GM19239 (cell line): ENCODE data around the gene PRRT2.
"Not testable (repeated sequence)": the region's sequence is repeated elsewhere in the genome, so short reads cannot be mapped to it uniquely, and the experiment has no call there.

Source experiments
- DNase-seq: peaks from one replicate; pipeline ENCODE4 v3.0.0; 2011; ENCODE audit warnings: low spot score; ENCODE audit not compliant: insufficient read length
- FAIRE-seq: peaks from 2 replicates; lab custom pipeline; 2011; peaks lifted over from hg19 to GRCh38; lab: Jason Lieb, UNC

Gene PRRT2

DNA sequence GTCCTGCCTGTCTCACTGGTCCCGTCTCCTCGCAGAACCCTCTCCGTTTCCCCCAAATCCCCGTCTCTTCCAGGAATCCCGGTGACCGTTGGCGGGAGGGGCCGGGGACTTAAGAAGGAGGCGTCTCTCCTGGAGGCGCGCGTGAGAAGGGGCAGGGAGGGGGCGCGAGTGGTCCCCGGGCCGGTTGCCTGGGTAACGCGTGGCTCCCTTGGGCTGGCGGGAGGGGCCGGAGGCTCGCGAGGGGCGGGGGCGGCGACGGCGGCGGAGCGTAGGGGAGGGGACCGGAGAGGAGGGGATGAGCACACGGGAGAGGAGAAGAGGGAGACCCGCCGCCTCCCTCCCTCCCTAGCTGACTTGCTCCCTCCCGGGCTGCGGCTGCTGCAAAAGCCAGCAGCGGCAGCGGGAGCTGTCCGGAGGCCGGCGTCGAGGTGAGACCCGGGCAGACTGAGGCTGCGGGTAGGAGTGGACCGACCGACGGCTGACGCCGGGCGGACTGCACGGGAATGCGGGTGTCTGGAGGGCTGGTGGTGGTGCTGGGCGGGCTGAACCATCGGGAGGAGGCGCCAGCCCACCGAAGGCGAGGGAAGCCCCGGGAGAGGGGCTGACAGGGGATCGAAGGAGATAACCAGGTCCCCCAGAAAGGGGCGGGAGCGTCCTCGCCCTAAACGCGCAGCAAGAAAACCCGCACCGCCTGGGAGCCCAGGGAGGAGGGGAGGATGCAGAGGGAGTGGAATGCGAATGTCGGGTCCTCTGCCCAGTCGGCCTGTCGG lies at the start of gene PRRT2:
PRRT2 (plus strand) TSS at position 298 of the 770 bp plus-strand sequence. CDS start 862 bp downstream, outside the sequence.
- FAIRE-seq (peak; percentile 26), DNase-seq (no peak)

DNA sequence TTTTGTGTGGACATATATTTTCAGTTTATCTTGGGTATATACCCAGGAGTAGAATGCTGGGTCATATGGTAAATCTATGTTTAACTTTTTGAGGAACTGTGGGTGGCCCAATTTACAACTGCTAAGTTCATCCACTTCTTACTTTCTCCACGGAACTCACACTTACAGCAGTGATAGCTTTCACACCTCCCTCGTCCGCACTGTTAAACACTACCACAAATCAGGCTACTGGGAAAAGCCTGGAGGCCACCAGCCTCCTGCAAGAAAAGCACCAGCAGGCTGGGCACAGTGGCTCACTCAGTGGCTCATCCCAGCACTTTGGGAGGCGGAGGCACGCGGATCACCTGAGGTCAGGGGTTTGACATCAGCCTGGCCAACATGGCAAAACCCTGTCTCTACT lies 48.7 kb upstream of the PRRT2 start:
- FAIRE-seq (no peak), DNase-seq (no peak)

DNA sequence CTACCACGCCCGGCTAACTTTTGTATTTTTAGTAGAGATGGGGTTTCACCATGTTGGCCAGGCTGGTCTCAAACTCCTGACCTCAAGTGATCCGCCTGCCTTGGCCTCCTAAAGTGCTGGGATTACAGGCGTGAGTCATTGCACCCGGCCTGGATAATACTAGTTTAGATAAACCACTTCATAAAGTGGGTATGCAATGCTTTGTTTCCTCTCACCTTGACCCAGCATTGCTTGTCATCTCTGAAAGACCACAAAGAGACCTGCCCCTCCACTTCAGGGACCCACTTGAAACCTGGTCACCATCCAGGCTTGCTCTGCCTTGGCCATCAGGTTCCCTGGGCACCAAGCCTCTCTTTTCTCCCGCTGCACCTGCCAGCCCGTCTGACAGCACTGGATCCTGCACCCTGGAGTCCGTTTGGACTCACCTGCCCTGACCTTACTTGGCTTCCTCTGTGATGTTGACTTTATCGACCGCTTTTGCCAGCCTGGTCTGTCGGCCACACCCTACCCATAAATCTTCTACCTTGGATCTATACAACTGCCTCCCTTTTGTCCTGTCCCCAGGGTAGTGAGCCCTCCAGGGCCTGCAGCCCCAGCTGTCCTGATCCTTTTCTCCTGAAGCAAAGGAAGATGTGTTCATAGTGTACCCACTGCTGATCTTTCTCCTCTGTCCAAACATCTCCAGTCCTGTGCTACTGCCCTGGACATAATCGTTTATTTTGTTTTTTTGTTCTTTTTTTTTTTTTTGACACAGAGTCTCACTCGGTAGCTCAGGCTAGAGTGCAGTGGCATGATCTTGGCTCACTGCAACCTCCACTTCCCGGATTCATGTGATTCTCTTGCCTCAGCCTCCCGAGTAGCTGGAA lies 46.6 kb upstream of the PRRT2 start:
- FAIRE-seq = no peak
- no peak for DNase-seq

DNA sequence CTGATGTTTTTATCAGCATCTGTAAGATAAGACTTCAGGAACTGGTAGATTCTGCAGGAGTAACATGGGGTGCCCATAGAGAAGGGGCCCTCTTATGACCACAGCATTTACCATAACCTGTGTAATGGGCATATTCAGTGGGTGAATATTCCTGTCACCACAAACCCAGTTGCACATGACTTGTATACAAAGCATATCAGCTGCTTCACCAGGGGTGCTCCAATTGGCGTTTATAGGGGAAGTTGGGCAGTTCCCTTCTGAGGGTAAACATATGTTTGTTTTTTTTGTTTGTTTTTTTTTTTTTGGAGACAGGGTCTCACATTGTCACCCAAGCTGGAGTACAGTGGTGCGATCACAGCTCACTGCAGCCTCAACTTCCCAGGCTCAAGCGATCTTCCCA lies 45.4 kb upstream of the PRRT2 start:
- no peak for FAIRE-seq
- no peak for DNase-seq

DNA sequence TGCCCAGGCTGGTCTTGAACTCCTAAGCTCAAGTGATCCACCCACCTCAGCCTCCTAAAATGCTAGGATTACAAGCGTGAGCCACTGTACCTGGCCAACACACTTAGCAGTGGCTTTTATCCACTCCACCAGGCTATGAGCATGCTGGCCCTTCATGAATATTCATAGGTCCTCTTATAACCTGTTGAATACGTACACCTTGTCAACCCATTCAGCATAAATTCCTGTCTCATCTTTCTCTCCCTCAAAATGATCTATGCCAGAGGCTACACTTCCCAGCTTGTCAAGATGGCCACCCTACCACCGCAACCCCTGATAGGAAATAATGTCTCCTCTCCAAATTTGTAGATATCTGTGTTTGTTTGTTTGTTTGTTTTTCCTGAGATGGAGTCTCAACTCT lies 44.9 kb upstream of the PRRT2 start:
- no peak for FAIRE-seq

DNA sequence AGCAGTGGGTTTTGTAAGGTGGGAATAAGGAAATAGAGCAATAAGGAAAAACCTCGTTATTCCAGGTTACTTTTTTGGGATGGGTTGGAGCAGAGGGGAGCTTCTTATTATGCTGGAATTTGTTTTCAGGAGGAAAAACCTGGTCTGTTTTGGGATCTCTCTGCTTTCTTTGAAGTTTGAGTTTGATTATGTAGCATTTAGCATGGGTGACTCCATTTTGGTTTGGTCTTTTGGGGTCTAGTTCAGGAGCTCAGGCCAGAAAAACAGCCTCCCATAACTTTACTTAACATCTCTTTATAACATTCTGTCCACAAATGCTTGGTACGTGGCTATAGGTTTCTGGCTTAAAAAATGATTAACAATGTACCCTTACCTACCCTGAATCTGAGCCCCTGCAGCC lies 42.5 kb upstream of the PRRT2 start:
- no peak for DNase-seq
- no peak for FAIRE-seq

More for the DNA sequence above, 44.9 kb upstream of the PRRT2 start:
- no peak for DNase-seq

DNA sequence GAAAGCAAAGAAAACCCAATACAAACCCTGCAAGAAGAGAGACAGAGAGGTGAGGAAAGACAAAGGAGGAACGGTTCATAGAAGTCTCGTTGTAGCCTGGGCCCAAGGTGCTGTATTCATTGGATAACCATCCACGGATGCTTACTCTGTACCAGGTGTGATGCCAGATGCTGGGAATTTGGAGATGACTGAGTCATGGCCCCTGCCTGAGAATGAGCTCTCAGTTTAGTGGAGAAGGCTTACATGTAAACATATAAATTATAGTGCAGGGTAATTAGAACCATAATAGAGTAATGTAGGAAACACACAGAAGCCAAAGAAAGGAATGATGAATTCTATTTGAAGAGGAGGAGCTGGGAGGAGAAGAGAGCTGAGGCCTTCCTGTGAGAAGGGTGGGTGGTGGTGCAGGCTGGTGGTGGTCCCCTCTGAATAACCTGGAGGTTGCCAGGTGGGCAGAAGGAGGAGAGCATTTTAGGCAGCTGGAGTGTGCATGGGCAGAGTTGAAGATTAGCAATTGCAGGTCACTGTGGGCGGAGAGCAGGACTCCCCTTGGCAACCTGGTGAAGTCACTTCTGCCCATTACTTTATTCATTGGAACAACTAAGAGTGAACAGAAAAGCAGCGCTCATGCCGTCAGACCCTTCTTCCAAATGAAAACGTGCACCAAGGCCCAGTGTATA lies 41.6 kb upstream of the PRRT2 start:
- no peak for FAIRE-seq
- no peak for DNase-seq

DNA sequence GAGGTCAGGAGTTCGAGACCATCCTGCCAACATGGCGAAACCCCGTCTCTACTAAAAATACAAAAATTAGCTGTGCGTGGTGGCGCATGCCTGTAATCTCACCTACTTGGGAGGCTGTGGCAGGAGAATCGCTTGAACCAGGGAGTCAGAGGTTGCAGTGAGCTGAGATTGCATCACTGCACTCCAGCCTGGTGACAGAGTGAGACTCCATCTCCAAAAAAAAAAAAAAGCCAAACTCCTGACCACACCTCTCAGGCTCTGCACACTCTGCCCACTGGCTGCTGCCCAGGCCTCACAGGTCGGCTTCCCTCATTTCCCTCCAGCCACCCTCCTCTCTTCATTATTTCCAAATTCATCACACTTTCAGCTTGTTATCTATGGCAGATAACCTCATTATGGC lies 39.7 kb upstream of the PRRT2 start:
- not testable (repeated sequence) for DNase-seq, FAIRE-seq

DNA sequence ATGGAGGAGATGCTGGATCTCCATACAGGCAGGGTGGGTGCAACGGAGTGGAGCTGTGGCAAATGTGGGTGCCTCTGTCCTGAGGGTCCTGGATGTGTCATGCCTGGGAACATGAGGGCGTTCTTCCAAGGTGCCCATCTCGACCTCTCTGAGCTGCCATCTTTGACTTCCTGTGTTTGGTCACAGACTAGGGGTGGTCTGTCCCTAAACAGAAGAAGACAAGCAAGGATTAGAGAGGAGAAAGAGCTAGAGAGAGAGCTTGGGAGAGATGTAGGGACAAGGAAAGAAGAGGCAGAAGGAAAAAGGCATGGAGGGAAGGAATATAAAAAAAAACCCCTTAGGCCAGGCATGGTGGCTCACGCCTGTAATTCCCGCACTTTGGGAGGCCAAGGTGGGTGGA lies 37.3 kb upstream of the PRRT2 start:
- DNase-seq (no peak), FAIRE-seq (no peak)

DNA sequence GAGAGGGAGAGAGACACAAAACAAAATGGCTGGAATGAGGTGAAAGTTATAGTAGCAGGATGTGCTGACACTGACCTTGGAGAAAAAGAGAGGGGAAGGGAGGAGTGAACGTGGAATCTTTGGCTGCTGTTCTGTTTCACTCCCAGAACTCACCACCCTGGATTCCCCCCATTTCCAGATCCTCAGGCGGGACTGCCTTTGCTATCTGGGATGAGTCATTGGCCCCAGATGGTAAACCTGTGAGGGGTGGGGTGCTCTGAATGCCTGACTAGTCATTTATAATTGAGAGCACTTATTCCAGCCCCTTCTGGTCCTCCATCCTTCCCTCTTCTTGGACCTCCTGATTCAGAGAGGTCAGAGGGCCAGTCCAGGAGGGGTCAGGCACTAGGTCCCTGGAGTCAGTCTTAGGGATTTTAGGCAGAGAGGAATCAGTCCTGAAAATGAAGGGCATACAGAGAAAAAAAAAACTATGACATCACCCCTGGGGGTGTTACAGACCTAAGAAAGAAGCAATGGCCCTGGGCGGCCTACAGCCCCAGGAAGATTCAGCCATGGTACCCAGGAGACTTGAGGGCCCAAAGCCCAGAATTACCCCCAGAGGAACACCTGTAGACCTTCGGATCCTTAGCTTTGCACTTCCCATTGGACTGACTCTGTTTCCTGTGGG lies 36.1 kb upstream of the PRRT2 start:
- DNase-seq = no peak
- FAIRE-seq = no peak

DNA sequence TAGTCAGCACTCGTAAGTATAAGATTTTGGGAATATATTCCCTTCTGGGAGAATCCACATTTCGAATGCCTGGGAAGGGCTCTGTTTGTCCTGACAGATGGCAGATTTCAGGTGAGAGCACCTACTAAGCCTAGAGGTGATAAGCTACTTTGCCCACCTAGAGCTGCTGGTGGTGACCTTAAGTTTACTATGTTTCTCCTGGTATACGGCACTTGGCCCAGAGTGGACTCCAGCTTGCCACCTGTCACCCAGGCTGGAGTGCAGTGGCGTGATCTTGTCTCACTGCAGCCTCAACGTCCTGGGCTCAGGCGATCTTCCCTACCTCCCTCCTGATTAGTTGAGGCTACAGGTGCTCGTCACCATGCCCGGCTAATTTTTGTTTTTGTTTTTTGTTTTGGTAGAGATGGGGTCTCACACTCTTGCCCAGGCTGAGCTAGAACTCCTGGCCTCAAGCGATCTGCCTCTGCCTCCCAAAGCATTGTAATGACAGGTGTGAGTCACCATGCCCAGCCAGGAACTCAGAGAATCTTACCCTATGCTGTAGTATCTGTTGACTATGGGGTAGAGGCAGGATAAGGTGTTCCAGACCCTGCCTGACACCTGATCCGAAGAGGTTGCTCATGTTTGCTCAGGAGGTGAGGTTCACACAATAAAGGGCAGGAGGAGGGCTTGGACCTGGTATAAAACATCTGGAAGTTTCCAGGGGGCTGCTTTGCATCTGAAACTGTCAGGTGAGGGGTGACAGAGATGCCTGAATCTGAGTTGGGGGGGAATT lies 34.2 kb upstream of the PRRT2 start, which contains the start of gene ZG16:
ZG16 (plus strand) TSS at position 681 of the 775 bp plus-strand sequence. CDS start 1,011 bp downstream, outside the sequence.
- no peak for DNase-seq
- no peak for FAIRE-seq

DNA sequence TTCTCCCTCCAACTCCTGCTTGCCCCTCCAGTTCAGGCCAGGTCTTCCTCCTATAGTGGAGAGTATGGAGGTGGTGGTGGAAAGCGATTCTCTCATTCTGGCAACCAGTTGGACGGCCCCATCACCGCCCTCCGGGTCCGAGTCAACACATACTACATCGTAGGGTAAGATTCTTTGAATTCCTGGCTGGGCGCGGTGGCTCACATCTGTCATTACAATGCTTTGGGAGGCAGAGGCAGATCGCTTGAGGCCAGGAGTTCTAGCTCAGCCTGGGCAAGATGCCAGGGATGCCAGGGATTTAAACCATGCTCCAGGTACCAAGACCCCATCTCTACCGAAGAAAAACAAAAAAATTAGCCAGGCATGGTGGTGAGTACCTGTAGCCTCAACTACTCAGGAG lies 32.5 kb upstream of the PRRT2 start:
- no peak for DNase-seq
- no peak for FAIRE-seq

DNA sequence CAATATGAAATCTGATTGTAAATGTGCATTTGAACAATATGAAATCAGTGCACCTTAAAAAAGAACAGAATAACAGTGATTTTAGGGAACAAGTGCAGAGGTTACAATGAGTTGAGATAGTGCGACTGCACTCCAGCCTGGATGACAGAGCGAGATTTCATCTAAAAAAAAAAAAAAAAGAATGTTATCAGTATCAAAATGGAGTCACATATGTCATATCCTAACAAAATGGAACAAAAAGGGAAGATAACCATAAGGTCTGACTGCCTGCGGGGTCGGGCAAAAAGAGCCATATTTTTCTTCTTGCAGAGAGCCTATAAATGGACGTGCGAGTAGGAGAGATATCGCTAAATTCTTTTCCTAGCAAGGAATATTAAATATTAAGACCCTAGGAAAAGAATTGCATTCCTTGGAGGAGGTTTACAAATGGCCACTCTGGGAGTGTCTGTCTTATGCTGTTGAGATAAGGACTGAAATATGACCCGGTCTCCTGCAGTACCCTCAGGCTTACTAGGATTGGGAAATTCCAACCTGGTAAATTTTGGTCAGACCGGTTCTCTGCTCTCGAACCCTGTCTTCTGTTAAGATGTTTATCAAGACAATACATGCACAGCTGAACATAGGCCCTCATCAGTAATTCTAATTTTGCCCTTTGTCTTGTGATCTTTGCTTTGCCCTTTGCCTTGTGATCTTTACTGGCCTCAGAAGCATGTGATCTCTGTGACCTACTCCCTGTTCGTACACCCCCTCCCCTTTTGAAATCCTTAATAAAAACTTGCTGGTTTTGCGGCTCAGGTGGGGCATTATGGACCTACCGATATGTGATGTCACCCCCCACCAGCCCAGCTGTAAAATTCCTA lies 28.7 kb upstream of the PRRT2 start:
- not testable (repeated sequence) for FAIRE-seq, DNase-seq

DNA sequence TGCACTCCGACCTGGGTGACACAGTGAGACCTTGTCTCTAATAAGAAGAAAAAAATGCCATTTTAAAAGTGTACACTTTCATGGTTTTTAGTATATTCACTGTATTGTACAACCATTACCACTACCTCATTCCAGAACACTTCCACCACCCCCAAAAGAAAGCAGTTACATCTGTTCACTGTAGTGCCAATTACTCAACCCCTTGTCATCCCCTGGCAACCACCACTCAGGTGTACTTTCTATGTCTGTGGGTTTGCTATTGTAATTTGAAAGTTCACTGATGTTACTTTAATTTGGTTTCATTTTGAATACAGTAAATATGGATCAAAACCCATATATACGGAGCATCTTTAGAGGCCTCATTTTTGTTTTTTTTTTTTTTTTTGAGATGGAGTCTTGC lies 27.8 kb upstream of the PRRT2 start:
- DNase-seq (no peak), FAIRE-seq (no peak)

DNA sequence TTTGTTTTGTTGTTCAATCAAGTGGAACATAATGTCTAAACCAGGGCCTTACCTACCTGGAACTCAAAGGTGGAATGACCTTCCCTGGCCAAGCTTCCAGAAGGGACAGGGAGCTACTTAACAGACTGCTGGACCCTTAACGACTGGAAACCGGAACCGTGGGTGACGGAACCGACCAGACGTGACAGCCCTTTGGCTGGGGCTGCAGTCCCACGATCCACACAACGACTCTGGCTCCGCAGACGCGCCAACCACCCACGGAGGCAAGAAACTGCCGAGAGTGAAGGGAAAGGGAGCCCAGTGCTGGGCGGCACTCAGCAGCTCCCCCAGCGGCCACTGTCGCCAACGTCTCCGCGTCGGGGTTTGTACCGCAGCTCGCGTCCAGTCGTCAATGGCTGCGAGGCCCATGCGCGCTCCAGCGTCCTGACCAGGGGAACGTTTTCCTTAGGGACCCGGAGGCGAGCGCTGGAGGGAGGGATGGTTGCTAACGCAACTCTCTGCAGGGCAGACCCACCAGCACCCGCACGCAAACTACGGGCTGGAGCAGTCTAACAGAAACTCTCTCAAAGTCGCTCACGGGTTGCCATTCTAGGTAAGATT lies 27.0 kb upstream of the PRRT2 start:
- DNase-seq (peak; percentile 54), FAIRE-seq (no peak)

DNA sequence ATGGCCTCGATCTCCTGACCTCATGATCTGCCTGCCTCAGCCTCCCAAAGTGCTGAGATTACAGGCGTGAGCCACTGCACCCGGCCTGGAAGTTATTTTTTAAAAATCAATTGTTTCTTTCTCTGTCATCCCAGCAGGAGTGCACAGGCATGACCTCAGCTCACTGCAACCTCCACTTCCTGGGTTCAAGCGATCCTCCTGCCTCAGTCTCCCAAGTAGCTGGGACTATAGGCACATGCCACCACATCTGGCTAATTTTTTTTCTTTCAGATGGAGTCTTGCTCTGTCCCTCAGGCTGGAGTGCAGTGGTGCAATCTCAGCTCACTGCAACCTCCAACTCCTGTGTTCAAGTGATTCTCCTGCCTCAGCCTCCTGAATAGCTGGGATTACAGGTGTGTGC lies 24.8 kb upstream of the PRRT2 start:
- DNase-seq, FAIRE-seq: not testable (repeated sequence)

DNA sequence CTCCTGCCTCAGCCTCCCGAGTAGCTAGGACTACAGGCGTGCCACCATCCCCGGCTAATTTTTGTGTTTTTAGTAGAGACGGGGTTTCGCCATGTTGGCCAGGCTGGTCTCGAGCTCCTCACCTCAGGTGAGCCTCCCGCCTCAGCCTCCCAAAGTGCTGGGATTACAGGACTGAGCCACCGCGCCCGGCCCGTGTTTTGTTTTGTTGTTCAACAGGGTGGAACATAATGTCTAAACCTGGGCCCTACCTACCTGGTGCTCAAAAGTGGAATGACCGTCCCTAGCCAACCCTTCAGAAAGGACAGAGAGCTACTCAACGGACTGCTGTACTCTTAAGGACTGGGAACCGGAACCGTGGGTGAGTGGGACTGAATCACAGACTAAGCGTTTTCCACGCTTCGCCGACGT lies 22.2 kb upstream of the PRRT2 start:
- FAIRE-seq (no peak), DNase-seq (no peak)
